ENCODE results near the gene NDC80.

NDC80 gene

DNA sequence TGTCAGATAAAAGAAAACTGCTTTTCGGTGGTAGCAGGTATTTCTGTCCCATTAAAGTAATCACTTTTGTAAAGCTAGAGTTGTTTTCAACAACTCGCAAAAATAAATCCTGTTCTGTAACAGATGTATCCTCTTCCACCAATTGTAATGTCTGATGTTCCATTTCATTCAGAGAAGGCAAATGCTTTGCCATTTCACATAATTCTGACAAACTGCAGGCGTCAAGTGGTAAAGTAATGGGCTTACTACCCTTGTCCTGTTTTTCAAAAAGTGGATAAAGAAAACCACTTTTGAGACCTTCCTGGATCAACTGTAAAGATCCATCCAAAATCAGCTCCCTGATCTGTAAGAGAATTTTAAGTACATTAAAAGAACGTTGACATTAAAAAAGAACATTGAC, 16.7 kb upstream of the NDC80 start:
- Histone ChIP-seq H3K4me1 (ENCODE audit: control insufficient read depth, insufficient read depth, low read length, poor library complexity, severe bottlenecking) (no peaks in the 10 kb centered on the region), H3K27me3 (replicated peaks; ENCODE audit: control insufficient read depth, insufficient read depth, low read length, poor library complexity, severe bottlenecking) (no peaks in the 10 kb centered on the region), H3K36me3 (ENCODE audit: control insufficient read depth, insufficient read depth, low read length) (peaks cover 7% of the 10 kb centered on the region), H3K4me3 (ENCODE audit: insufficient read depth, low read depth, low read length, poor library complexity, severe bottlenecking) (no peak overlapping the region), H3K9me3 (ENCODE audit: control insufficient read depth, low read length) (no peaks in the 10 kb centered on the region), H3K27ac (ENCODE audit: insufficient read depth, low read length, poor library complexity, severe bottlenecking) (no peak overlapping the region)
- no peak for DNase-seq

DNA sequence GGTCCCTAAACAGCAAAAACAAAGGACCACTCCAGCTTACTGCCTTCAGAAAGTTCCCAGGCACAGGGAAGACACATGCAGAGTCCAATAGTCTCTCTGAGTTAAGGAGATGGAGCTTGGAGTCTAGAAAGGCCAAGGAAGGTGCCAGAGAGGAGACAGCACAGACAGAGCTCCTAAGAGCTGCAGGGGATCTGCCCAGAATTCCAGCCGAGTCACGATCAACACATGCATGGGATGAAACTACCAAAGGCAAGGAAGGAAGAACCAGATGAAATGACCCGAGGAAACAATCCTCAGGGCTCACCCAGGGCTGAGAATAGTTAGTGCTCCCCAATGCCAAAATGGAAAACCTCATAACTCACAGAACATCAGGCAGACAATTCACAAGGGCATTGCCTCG, 15.5 kb upstream of the NDC80 start:
- no peaks in the 10 kb centered on the region for H3K36me3 ChIP-seq (ENCODE audit: control insufficient read depth, insufficient read depth, low read length)
- DNase-seq, result no peak
- H3K9me3 ChIP-seq (ENCODE audit: control insufficient read depth, low read length), result no peaks in the 10 kb centered on the region
- H3K27ac ChIP-seq (ENCODE audit: insufficient read depth, low read length, poor library complexity, severe bottlenecking), result no peak overlapping the region
- H3K27me3 ChIP-seq (replicated peaks; ENCODE audit: control insufficient read depth, insufficient read depth, low read length, poor library complexity, severe bottlenecking), result no peaks in the 10 kb centered on the region
- H3K4me3 ChIP-seq (ENCODE audit: insufficient read depth, low read depth, low read length, poor library complexity, severe bottlenecking), result no peak overlapping the region
- no peaks in the 10 kb centered on the region for H3K4me1 ChIP-seq (ENCODE audit: control insufficient read depth, insufficient read depth, low read length, poor library complexity, severe bottlenecking)

DNA sequence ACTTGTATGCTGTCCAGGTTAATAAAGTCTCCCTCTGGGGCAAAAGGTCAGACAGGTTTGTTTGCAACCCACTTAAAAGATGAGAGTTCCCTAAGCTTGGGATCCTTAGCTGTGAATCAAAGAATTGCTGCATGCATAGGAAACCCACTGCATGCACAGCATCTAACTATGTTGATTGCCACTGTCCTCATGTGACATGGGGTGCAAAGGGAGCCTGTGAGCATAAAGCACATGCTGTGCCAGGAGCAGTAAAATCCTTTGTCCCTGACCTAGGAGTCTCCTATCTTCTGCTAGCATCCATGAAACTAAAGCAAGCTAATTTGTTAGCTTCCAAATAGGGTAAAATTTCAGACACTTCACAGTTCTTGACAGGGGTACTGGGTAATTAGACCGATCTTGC, 13.8 kb upstream of the NDC80 start:
- no peaks in the 10 kb centered on the region for H3K9me3 ChIP-seq (ENCODE audit: control insufficient read depth, low read length)
- DNase-seq, result no peak
- no peaks in the 10 kb centered on the region for H3K4me1 ChIP-seq (ENCODE audit: control insufficient read depth, insufficient read depth, low read length, poor library complexity, severe bottlenecking)
- H3K27me3 ChIP-seq (replicated peaks; ENCODE audit: control insufficient read depth, insufficient read depth, low read length, poor library complexity, severe bottlenecking), result no peaks in the 10 kb centered on the region
- H3K27ac ChIP-seq (ENCODE audit: insufficient read depth, low read length, poor library complexity, severe bottlenecking), result no peak overlapping the region
- no peaks in the 10 kb centered on the region for H3K36me3 ChIP-seq (ENCODE audit: control insufficient read depth, insufficient read depth, low read length)
- no peak overlapping the region for H3K4me3 ChIP-seq (ENCODE audit: insufficient read depth, low read depth, low read length, poor library complexity, severe bottlenecking)

DNA sequence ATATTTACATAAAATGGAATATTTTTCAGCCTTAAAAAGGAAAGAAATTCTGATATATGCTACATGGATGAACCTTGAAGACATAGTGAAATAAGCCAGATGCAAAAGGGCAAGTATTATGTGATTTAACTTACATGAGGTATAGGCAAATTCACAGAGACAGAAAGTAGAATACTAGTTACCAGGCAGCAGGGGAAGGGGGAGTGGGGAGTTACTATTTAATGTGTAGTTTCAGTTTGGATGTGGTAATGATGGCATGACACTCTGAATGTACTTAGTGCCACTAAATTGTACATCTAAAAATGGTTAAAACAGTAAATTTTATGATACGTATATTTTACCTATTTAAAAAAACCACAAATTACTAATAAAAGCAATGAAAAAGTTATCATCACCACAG, 12.1 kb upstream of the NDC80 start:
- no peaks in the 10 kb centered on the region for H3K9me3 ChIP-seq (ENCODE audit: control insufficient read depth, low read length)
- no peaks in the 10 kb centered on the region for H3K27me3 ChIP-seq (replicated peaks; ENCODE audit: control insufficient read depth, insufficient read depth, low read length, poor library complexity, severe bottlenecking)
- H3K4me1 ChIP-seq (ENCODE audit: control insufficient read depth, insufficient read depth, low read length, poor library complexity, severe bottlenecking), result no peaks in the 10 kb centered on the region
- no peaks in the 10 kb centered on the region for H3K36me3 ChIP-seq (ENCODE audit: control insufficient read depth, insufficient read depth, low read length)
- no peak overlapping the region for H3K4me3 ChIP-seq (ENCODE audit: insufficient read depth, low read depth, low read length, poor library complexity, severe bottlenecking)
- no peak for DNase-seq
- no peak overlapping the region for H3K27ac ChIP-seq (ENCODE audit: insufficient read depth, low read length, poor library complexity, severe bottlenecking)

DNA sequence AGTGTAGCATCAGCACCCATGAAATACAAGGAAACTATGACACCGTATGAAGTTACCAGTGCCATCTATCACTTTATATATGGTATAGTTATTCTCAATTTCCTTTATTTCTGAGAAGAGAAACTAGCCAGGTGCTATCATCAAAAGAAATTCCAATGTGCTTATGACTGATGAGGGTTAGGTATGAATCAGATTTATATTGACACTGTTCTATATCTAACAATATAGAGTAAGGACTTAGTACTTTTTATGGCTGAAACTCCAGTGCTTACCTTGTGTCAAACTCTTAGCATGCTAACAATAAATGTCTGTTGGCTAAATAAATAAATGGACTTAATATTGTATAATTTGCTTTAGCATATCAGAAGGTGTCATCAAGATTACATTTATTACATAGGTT, 7.0 kb upstream of the NDC80 start:
- no peaks in the 10 kb centered on the region for H3K36me3 ChIP-seq (ENCODE audit: control insufficient read depth, insufficient read depth, low read length)
- H3K4me3 ChIP-seq (ENCODE audit: insufficient read depth, low read depth, low read length, poor library complexity, severe bottlenecking), result no peak overlapping the region
- peaks cover 2% of the 10 kb centered on the region for H3K4me1 ChIP-seq (ENCODE audit: control insufficient read depth, insufficient read depth, low read length, poor library complexity, severe bottlenecking)

DNA sequence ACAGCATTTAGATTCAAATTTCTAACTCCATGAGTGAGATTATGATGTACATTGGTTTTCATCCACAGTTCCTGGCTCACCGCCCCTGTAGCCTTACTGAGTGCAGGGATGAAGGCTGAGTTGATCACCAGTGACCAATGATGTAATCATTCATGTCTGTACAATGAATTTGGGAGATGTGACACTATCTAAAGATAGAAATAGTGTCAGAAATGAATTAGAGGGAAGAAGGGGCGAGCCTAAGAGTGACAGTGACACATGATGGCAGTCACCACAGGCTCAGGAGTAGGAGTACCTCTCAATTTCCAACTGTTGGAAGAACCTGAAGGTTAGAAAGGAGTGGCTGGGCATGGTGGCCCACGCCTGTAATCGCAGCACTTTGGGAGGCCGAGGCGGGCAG, 3.2 kb upstream of the NDC80 start:
- Histone ChIP-seq H3K9me3 (ENCODE audit: control insufficient read depth, low read length) (no peaks in the 10 kb centered on the region), H3K27ac (ENCODE audit: insufficient read depth, low read length, poor library complexity, severe bottlenecking) (no peak overlapping the region), H3K27me3 (replicated peaks; ENCODE audit: control insufficient read depth, insufficient read depth, low read length, poor library complexity, severe bottlenecking) (no peaks in the 10 kb centered on the region)

More for the DNA sequence above, 7.0 kb upstream of the NDC80 start:
- H3K27ac ChIP-seq (ENCODE audit: insufficient read depth, low read length, poor library complexity, severe bottlenecking), result no peak overlapping the region
- H3K27me3 ChIP-seq (replicated peaks; ENCODE audit: control insufficient read depth, insufficient read depth, low read length, poor library complexity, severe bottlenecking), result no peaks in the 10 kb centered on the region
- DNase-seq, result no peak
- H3K9me3 ChIP-seq (ENCODE audit: control insufficient read depth, low read length), result no peaks in the 10 kb centered on the region

DNA sequence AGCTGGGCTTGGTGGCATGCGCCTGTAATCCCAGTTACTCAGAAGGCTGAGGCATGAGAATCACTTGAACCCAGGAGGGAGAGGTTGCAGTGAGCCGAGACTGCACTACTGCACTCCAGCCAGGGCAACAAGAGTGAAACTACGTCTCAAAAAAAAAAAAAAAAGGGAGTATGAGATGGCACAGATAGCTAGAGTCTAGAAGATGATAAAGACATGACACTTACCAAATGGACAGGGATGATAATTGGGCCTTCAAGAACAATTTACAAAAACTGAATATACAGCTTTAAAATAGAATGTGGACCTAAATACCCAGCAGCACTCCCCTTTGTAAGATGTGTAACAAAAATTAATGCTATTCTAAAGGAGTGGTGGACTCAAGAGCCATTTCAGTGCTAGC, 2.8 kb upstream of the NDC80 start:
- Histone ChIP-seq H3K27ac (ENCODE audit: insufficient read depth, low read length, poor library complexity, severe bottlenecking) (no peak overlapping the region), H3K36me3 (ENCODE audit: control insufficient read depth, insufficient read depth, low read length) (no peaks in the 10 kb centered on the region), H3K27me3 (replicated peaks; ENCODE audit: control insufficient read depth, insufficient read depth, low read length, poor library complexity, severe bottlenecking) (no peaks in the 10 kb centered on the region), H3K4me1 (ENCODE audit: control insufficient read depth, insufficient read depth, low read length, poor library complexity, severe bottlenecking) (peaks cover 11% of the 10 kb centered on the region), H3K9me3 (ENCODE audit: control insufficient read depth, low read length) (no peaks in the 10 kb centered on the region), H3K4me3 (ENCODE audit: insufficient read depth, low read depth, low read length, poor library complexity, severe bottlenecking) (no peak overlapping the region)
- no peak for DNase-seq

More for the DNA sequence above, 3.2 kb upstream of the NDC80 start:
- Histone ChIP-seq H3K4me1 (ENCODE audit: control insufficient read depth, insufficient read depth, low read length, poor library complexity, severe bottlenecking) (peaks cover 11% of the 10 kb centered on the region), H3K4me3 (ENCODE audit: insufficient read depth, low read depth, low read length, poor library complexity, severe bottlenecking) (no peak overlapping the region), H3K36me3 (ENCODE audit: control insufficient read depth, insufficient read depth, low read length) (no peaks in the 10 kb centered on the region)
- DNase-seq, result no peak

DNA sequence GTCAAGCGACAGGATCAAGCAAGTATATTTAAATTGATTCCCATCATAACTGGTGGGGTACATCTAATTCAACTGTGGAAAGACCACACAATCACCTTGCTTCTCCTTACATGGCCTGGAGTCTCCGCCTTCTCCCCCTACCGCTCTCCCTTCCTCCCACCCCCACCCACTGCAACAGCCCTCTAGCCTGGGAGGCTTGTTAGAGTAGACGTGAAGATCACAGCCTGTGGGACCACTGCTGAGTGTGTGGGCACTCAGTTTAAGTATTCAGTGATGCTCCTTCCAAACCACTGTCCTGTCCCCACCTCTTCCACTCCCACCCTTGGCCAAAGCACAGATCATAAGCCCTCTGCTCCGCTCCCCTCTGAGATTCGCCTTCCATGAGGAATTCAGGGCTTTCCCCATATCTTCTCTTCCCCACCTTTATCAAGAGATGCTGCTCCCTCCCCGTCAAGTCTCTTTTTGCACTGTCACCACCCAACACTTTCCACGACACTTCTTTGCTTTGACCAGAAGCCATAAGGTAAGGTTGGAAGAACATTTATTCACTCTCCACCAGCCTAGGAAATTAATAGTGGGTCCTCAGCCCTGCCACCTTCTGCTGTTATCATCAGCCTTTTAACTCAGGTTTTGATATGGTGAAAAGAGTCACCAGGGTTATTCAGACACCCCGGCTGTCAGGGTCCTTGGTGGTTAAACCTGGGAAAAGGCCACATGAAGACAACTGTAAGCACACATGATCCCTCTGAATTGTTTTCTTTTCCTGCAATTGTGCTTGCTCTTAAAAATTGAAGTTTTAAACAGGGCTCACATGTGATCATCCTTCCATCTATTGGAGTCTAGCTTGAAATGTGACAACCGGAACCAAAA, 1.8 kb upstream of the NDC80 start:
- no peak for DNase-seq
- Histone ChIP-seq H3K27me3 (replicated peaks; ENCODE audit: control insufficient read depth, insufficient read depth, low read length, poor library complexity, severe bottlenecking) (no peaks in the 10 kb centered on the region), H3K4me1 (ENCODE audit: control insufficient read depth, insufficient read depth, low read length, poor library complexity, severe bottlenecking) (peaks cover 11% of the 10 kb centered on the region), H3K4me3 (ENCODE audit: insufficient read depth, low read depth, low read length, poor library complexity, severe bottlenecking) (peak overlapping the region; percentile 68), H3K9me3 (ENCODE audit: control insufficient read depth, low read length) (no peaks in the 10 kb centered on the region), H3K36me3 (ENCODE audit: control insufficient read depth, insufficient read depth, low read length) (no peaks in the 10 kb centered on the region), H3K27ac (ENCODE audit: insufficient read depth, low read length, poor library complexity, severe bottlenecking) (no peak overlapping the region)

DNA sequence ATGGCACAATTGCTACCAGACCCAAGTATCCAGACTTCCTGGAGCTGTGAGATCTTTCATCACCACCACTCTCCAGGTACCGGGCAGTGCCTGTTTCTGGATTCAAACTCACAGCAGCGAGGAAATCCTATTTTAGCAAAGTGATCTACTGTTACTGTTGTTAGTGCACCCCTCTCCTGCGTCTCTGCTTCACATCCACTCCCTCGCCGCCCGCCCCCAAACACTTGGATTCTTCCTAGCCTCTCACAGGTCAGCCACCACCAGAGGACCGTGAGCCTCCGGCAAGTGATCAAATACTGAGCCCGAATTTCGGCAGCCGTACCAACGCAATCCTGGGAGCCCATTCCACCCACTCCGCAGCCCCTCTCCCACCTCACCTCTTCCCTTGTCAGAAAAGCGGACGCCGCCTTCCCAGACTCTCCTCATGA, 571 bp upstream of the NDC80 start:
- peaks cover 11% of the 10 kb centered on the region for H3K4me1 ChIP-seq (ENCODE audit: control insufficient read depth, insufficient read depth, low read length, poor library complexity, severe bottlenecking)
- H3K9me3 ChIP-seq (ENCODE audit: control insufficient read depth, low read length), result no peaks in the 10 kb centered on the region
- peak; percentile 37 to 53 (median 47) for DNase-seq
- peak overlapping the region; percentile 68 for H3K4me3 ChIP-seq (ENCODE audit: insufficient read depth, low read depth, low read length, poor library complexity, severe bottlenecking)
- no peaks in the 10 kb centered on the region for H3K36me3 ChIP-seq (ENCODE audit: control insufficient read depth, insufficient read depth, low read length)
- H3K27me3 ChIP-seq (replicated peaks; ENCODE audit: control insufficient read depth, insufficient read depth, low read length, poor library complexity, severe bottlenecking), result no peaks in the 10 kb centered on the region
- H3K27ac ChIP-seq (ENCODE audit: insufficient read depth, low read length, poor library complexity, severe bottlenecking), result peak overlapping the region; percentile 99

DNA sequence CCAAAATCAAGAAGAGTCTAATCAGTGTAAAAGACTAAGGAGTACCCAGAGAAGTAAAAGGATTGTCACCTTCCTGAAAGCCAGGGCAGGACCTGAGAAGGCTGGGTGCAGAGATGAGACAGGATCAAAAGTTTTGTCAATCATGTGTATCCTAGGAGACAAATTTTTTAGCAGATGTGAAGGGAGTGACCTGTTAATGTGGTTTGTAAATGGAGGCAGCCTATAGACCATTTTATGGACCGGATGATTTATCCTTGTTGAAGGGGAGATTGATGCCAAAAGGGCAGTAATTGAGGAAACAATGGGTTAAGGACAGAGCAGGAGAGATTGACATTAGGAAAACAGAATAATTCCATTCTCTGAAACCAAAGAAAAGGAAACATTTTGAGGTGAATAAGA, 813 bp downstream of the NDC80 start:
- Histone ChIP-seq H3K27ac (ENCODE audit: insufficient read depth, low read length, poor library complexity, severe bottlenecking) (peak overlapping the region; percentile 99), H3K9me3 (ENCODE audit: control insufficient read depth, low read length) (no peaks in the 10 kb centered on the region)

More for the DNA sequence above, 813 bp downstream of the NDC80 start:
- no peaks in the 10 kb centered on the region for H3K36me3 ChIP-seq (ENCODE audit: control insufficient read depth, insufficient read depth, low read length)
- no peaks in the 10 kb centered on the region for H3K27me3 ChIP-seq (replicated peaks; ENCODE audit: control insufficient read depth, insufficient read depth, low read length, poor library complexity, severe bottlenecking)
- peak overlapping the region; percentile 68 for H3K4me3 ChIP-seq (ENCODE audit: insufficient read depth, low read depth, low read length, poor library complexity, severe bottlenecking)
- peaks cover 11% of the 10 kb centered on the region for H3K4me1 ChIP-seq (ENCODE audit: control insufficient read depth, insufficient read depth, low read length, poor library complexity, severe bottlenecking)
- no peak for DNase-seq
